ENCODE data around the gene FOXF1.

FOXF1 gene

GRCh38 chr16:86533076-86533475, 22.7 kb downstream of the FOXF1 start:
- Histone ChIP-seq H3K9me3 (ENCODE audit: control insufficient read depth, insufficient read depth, low read length) (no peaks in the 10 kb centered on the region), H3K36me3 (ENCODE audit: control insufficient read depth, insufficient read depth, low read length) (peaks cover 3% of the 10 kb centered on the region), H3K27me3 (ENCODE audit: control insufficient read depth, insufficient read depth, low read length) (no peaks in the 10 kb centered on the region)

GRCh38 chr16:86533767-86534351, 23.5 kb downstream of the FOXF1 start:
- Histone ChIP-seq H3K4me1 (ENCODE audit: control insufficient read depth, insufficient read depth, low read length) (no peaks in the 10 kb centered on the region), H3K36me3 (ENCODE audit: control insufficient read depth, insufficient read depth, low read length) (peaks cover 8% of the 10 kb centered on the region), H3K9ac (ENCODE audit: low read depth, low read length) (no peak overlapping the region), H3K9me3 (ENCODE audit: control insufficient read depth, insufficient read depth, low read length) (no peaks in the 10 kb centered on the region), H3K4me3 (ENCODE audit: low read depth, low read length) (no peak overlapping the region), H3K27me3 (ENCODE audit: control insufficient read depth, insufficient read depth, low read length) (no peaks in the 10 kb centered on the region)

More at GRCh38 chr16:86533076-86533475, 22.7 kb downstream of the FOXF1 start:
- Histone ChIP-seq H3K9ac (ENCODE audit: low read depth, low read length) (no peak overlapping the region), H3K4me3 (ENCODE audit: low read depth, low read length) (no peak overlapping the region), H3K4me1 (ENCODE audit: control insufficient read depth, insufficient read depth, low read length) (no peaks in the 10 kb centered on the region)

- H3K4me1 ChIP-seq (ENCODE audit: control insufficient read depth, insufficient read depth, low read length) = no peaks in the 10 kb centered on the region
- H3K9me3 ChIP-seq (ENCODE audit: control insufficient read depth, insufficient read depth, low read length) = no peaks in the 10 kb centered on the region
- H3K27me3 ChIP-seq (ENCODE audit: control insufficient read depth, insufficient read depth, low read length) = no peaks in the 10 kb centered on the region
- H3K4me3 ChIP-seq (ENCODE audit: low read depth, low read length) = no peak overlapping the region
- H3K9ac ChIP-seq (ENCODE audit: low read depth, low read length) = no peak overlapping the region
- peaks cover 10% of the 10 kb centered on the region for H3K36me3 ChIP-seq (ENCODE audit: control insufficient read depth, insufficient read depth, low read length)
Observed at GRCh38 chr16:86534779-86535615, 24.7 kb downstream of the FOXF1 start.

DNA sequence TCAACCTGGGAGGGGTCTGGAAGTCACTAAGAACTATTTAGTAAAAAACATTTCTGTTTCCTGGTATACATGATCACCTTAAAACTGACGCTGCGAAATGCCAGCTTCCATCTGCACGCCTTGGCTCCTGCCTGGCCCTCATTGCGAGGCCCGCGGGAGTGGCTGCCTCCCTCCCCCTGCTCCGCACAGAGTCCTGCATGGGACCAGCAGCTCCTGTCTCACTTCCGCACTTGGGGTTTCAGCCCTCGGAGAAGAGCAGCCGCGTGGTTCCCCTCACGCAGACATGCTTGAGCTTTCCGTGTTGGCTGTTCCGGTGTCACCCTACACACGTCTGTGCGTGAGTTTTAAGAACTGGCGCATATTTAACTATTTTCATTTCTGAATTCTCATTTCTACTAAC, 26.3 kb downstream of the FOXF1 start:
- Histone ChIP-seq H3K4me1 (ENCODE audit: control insufficient read depth, insufficient read depth, low read length) (no peaks in the 10 kb centered on the region), H3K27me3 (ENCODE audit: control insufficient read depth, insufficient read depth, low read length) (no peaks in the 10 kb centered on the region), H3K9ac (ENCODE audit: low read depth, low read length) (no peak overlapping the region), H3K9me3 (ENCODE audit: control insufficient read depth, insufficient read depth, low read length) (no peaks in the 10 kb centered on the region), H3K4me3 (ENCODE audit: low read depth, low read length) (no peak overlapping the region), H3K36me3 (ENCODE audit: control insufficient read depth, insufficient read depth, low read length) (peaks cover 15% of the 10 kb centered on the region)

- Histone ChIP-seq H3K4me3 (ENCODE audit: low read depth, low read length) (no peak overlapping the region), H3K4me1 (ENCODE audit: control insufficient read depth, insufficient read depth, low read length) (no peaks in the 10 kb centered on the region), H3K9ac (ENCODE audit: low read depth, low read length) (no peak overlapping the region), H3K9me3 (ENCODE audit: control insufficient read depth, insufficient read depth, low read length) (no peaks in the 10 kb centered on the region), H3K36me3 (ENCODE audit: control insufficient read depth, insufficient read depth, low read length) (peaks cover 15% of the 10 kb centered on the region), H3K27me3 (ENCODE audit: control insufficient read depth, insufficient read depth, low read length) (no peaks in the 10 kb centered on the region)
Observed at GRCh38 chr16:86537486-86537885, 27.2 kb downstream of the FOXF1 start.

DNA sequence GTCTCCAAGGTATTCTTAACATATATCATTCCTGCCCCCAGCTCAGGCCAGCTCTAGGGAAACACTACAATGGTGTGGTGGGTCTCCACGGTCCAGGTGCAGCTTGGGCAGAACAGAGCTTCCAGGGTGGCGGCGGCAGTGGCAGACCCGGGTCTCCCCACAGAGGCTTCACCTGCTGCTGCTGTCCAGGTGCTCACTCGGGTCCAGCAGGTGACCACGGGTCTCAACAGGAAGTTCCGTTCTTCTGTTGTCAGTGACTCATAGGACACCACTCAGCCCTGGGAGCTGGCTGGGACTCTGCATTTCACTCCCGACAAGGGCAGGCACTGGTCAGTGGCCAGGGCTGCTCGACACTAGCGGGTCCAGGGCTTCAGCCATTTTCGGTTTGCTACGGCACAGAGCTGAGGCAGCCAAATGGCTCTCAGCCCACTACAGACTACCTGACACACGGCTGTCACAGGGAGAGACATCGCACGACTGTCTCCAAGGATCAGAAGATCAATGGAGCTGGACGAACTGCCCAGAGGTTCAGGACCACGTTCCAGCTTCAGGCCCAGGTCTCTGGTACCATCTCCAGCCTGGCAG, 28.0 kb downstream of the FOXF1 start:
- Histone ChIP-seq H3K9ac (ENCODE audit: low read depth, low read length) (no peak overlapping the region), H3K4me1 (ENCODE audit: control insufficient read depth, insufficient read depth, low read length) (no peaks in the 10 kb centered on the region), H3K4me3 (ENCODE audit: low read depth, low read length) (no peak overlapping the region), H3K27me3 (ENCODE audit: control insufficient read depth, insufficient read depth, low read length) (no peaks in the 10 kb centered on the region), H3K9me3 (ENCODE audit: control insufficient read depth, insufficient read depth, low read length) (no peaks in the 10 kb centered on the region), H3K36me3 (ENCODE audit: control insufficient read depth, insufficient read depth, low read length) (peaks cover 15% of the 10 kb centered on the region)

DNA sequence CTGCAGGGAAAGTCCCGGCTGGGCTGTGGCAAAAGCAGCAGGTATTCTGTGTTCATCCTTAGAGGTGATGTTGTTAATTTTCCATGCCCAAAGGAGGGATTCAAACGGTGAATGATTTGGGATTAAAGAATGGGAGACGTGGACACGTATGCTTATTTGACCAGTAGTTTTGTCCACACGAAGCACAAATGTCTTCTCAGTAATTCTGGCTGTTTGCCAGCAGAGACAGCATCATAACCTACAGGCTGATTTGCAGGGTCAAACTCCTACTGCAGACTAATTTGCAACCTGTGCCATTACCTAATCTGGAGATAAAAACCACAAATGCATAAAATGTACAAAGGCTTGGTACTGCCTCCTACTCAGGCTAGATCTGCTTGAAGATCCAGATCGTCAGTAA, 30.6 kb downstream of the FOXF1 start:
- H3K36me3 ChIP-seq (ENCODE audit: control insufficient read depth, insufficient read depth, low read length) = peaks cover 15% of the 10 kb centered on the region
- H3K9me3 ChIP-seq (ENCODE audit: control insufficient read depth, insufficient read depth, low read length) = no peaks in the 10 kb centered on the region
- H3K27me3 ChIP-seq (ENCODE audit: control insufficient read depth, insufficient read depth, low read length) = no peaks in the 10 kb centered on the region
- H3K9ac ChIP-seq (ENCODE audit: low read depth, low read length) = no peak overlapping the region
- H3K4me1 ChIP-seq (ENCODE audit: control insufficient read depth, insufficient read depth, low read length) = no peaks in the 10 kb centered on the region
- no peak overlapping the region for H3K4me3 ChIP-seq (ENCODE audit: low read depth, low read length)

DNA sequence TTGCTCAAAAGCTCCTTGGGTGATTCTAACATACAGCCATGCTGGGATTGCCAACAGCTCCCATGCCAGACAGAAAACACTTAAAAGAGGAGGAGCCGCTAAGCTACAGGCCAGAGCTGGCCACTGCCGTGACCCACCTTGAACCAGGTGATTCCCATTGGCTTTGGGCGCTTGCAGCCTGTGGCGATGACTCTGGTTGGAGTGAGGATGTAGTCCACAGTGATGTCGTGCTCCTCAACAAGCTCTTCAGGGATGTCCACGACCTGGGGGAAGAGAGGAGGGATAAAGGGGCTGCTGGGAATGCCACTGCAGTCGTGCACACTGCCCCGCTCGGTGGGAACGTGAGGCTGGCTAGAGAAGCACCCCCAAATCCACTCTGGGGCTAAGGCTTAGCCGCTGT, 31.2 kb downstream of the FOXF1 start:
- Histone ChIP-seq H3K4me3 (ENCODE audit: low read depth, low read length) (no peak overlapping the region), H3K9me3 (ENCODE audit: control insufficient read depth, insufficient read depth, low read length) (no peaks in the 10 kb centered on the region), H3K4me1 (ENCODE audit: control insufficient read depth, insufficient read depth, low read length) (no peaks in the 10 kb centered on the region), H3K9ac (ENCODE audit: low read depth, low read length) (no peak overlapping the region), H3K27me3 (ENCODE audit: control insufficient read depth, insufficient read depth, low read length) (no peaks in the 10 kb centered on the region), H3K36me3 (ENCODE audit: control insufficient read depth, insufficient read depth, low read length) (peaks cover 15% of the 10 kb centered on the region)

DNA sequence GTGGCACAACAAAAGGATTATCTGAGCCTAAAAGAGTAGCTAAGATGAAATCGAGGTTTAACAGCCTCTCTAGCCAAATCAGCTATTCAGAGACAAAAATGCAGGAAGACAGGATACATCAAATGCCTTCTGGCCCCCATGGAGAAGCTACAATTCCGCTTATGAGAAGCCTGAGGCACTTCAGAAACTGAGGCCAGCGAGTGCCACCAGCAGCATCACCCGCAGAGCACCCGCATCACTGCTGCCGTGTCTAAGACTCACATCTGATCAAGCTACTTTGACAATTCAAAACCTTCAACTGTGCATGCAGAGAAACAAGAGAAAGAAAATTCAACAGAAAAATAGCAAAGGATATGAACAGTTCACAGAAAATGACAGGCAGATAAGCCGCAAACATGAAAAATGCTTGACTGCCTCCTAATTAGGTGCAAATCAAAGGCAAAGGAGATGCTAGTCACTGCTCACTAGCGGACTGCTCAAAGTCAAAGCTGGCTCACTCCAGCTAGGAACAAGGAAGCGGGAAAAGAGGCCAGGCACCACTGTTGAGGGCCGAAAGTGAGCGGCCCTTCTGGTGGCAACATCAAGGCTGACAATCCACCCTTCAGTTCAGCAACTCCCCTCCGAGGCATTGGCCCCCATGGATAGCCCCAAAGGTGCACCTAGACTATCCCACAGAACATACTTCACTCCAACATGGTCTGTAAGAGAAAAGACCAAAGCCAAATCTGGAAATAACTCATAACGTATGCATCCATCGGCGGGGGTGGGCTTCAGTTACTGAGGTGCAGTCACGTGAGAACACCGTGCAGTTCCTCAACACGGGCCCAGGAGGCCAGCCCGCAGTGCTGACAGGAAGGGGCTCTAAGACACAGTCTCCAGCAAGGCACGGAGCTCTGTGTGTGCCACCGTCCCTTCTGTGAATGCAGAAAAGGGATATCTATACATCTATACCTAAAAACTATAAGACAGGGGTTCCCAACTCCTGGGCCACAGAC, 32.7 kb downstream of the FOXF1 start:
- peaks cover 13% of the 10 kb centered on the region for H3K36me3 ChIP-seq (ENCODE audit: control insufficient read depth, insufficient read depth, low read length)

GRCh38 chr16:86545481-86545880, 35.2 kb downstream of the FOXF1 start:
- Histone ChIP-seq H3K4me3 (ENCODE audit: low read depth, low read length) (no peak overlapping the region), H3K27me3 (ENCODE audit: control insufficient read depth, insufficient read depth, low read length) (no peaks in the 10 kb centered on the region), H3K36me3 (ENCODE audit: control insufficient read depth, insufficient read depth, low read length) (peaks cover 5% of the 10 kb centered on the region), H3K4me1 (ENCODE audit: control insufficient read depth, insufficient read depth, low read length) (no peaks in the 10 kb centered on the region), H3K9ac (ENCODE audit: low read depth, low read length) (no peak overlapping the region), H3K9me3 (ENCODE audit: control insufficient read depth, insufficient read depth, low read length) (no peaks in the 10 kb centered on the region)

More for the DNA sequence above, 32.7 kb downstream of the FOXF1 start:
- H3K9ac ChIP-seq (ENCODE audit: low read depth, low read length) = no peak overlapping the region
- H3K9me3 ChIP-seq (ENCODE audit: control insufficient read depth, insufficient read depth, low read length) = no peaks in the 10 kb centered on the region
- H3K4me3 ChIP-seq (ENCODE audit: low read depth, low read length) = no peak overlapping the region
- H3K4me1 ChIP-seq (ENCODE audit: control insufficient read depth, insufficient read depth, low read length) = no peaks in the 10 kb centered on the region
- H3K27me3 ChIP-seq (ENCODE audit: control insufficient read depth, insufficient read depth, low read length) = no peaks in the 10 kb centered on the region

- H3K9me3 ChIP-seq (ENCODE audit: control insufficient read depth, insufficient read depth, low read length) = no peaks in the 10 kb centered on the region
- no peaks in the 10 kb centered on the region for H3K4me1 ChIP-seq (ENCODE audit: control insufficient read depth, insufficient read depth, low read length)
- H3K27me3 ChIP-seq (ENCODE audit: control insufficient read depth, insufficient read depth, low read length) = no peaks in the 10 kb centered on the region
- peaks cover 2% of the 10 kb centered on the region for H3K36me3 ChIP-seq (ENCODE audit: control insufficient read depth, insufficient read depth, low read length)
- no peak overlapping the region for H3K9ac ChIP-seq (ENCODE audit: low read depth, low read length)
- H3K4me3 ChIP-seq (ENCODE audit: low read depth, low read length) = no peak overlapping the region
Observed at GRCh38 chr16:86545954-86546637, 35.8 kb downstream of the FOXF1 start.
